DOHH2 (cell line): ENCODE results near the gene TNFSF15.

Experiments used
- H3F3A ChIP-seq: fragments of 200-600 bp; sonication (generic), shearing (Covaris generic); 2 replicates; pipeline ENCODE4 v1.6.0; 2016; ENCODE audit warnings: antibody characterized with exemption, mild to moderate bottlenecking; ENCODE audit not compliant: control insufficient read depth, insufficient read depth
- H3K27ac ChIP-seq: fragments of 200-600 bp; sonication (generic); 2 replicates; pipeline ENCODE4 v1.5.1; 2014; ENCODE audit warnings: low read depth, mild to moderate bottlenecking, low read length, moderate library complexity
- H3K27me3 ChIP-seq: fragments of 200-600 bp; sonication (generic); 2 replicates; pipeline ENCODE4 v1.6.1; 2014; ENCODE audit warnings: mild to moderate bottlenecking, low read length, mixed read lengths; ENCODE audit not compliant: control insufficient read depth
- H3K36me3 ChIP-seq: fragments of 200-600 bp; sonication (generic); 2 replicates; pipeline ENCODE4 v1.6.1; 2014; ENCODE audit warnings: mild to moderate bottlenecking, low read length, moderate library complexity, mixed read lengths; ENCODE audit not compliant: control insufficient read depth
- H3K4me1 ChIP-seq: fragments of 200-600 bp; sonication (generic); 2 replicates; pipeline ENCODE4 v1.6.1; 2014; ENCODE audit warnings: mild to moderate bottlenecking, low read length, mixed read lengths; ENCODE audit not compliant: control insufficient read depth
- H3K4me2 ChIP-seq: fragments of 200-600 bp; sonication (generic); 2 replicates; pipeline ENCODE4 v1.6.0; 2014; ENCODE audit warnings: mild to moderate bottlenecking, low read length, moderate library complexity
- H3K4me3 ChIP-seq: fragments of 200-600 bp; sonication (generic); 2 replicates; pipeline ENCODE4 v1.5.1; 2014; ENCODE audit warnings: mild to moderate bottlenecking, low read length, mixed read lengths
- H3K79me2 ChIP-seq: fragments of 200-600 bp; sonication (generic); 2 replicates; pipeline ENCODE4 v1.6.1; 2014; ENCODE audit warnings: mild to moderate bottlenecking, low read length, mixed read lengths; ENCODE audit not compliant: control insufficient read depth
- H3K9me2 ChIP-seq: fragments of 200-600 bp; sonication (generic); replicated peaks from 2 replicates; pipeline ENCODE4 v1.6.1; 2014; ENCODE audit warnings: mild to moderate bottlenecking, low read length, mixed read lengths; ENCODE audit not compliant: control insufficient read depth
- H3K9me3 ChIP-seq: fragments of 200-600 bp; sonication (generic); 2 replicates; pipeline ENCODE4 v1.6.1; 2014; ENCODE audit warnings: antibody characterized with exemption, low read length, mixed read lengths; ENCODE audit not compliant: control insufficient read depth, insufficient read depth
- H4K20me1 ChIP-seq: fragments of 200-600 bp; sonication (generic); 2 replicates; pipeline ENCODE4 v1.6.0; 2014; ENCODE audit warnings: low read depth, mild to moderate bottlenecking, antibody characterized with exemption, low read length, moderate library complexity; ENCODE audit not compliant: control insufficient read depth, insufficient read depth
- CTCF ChIP-seq: fragments of 200-600 bp; sonication (generic); IDR thresholded peaks from one replicate; pipeline ENCODE4 v1.5.1; 2014; ENCODE audit warnings: antibody characterized with exemption, mild to moderate bottlenecking, low read depth, low read length; ENCODE audit not compliant: poor library complexity, severe bottlenecking
- EZH2phosphoT487 ChIP-seq: fragments of 200-600 bp; sonication (generic); IDR thresholded peaks from 2 replicates; pipeline ENCODE4 v1.6.1; 2017; ENCODE audit warnings: borderline replicate concordance, mild to moderate bottlenecking, antibody characterized with exemption, low read length, moderate library complexity, mixed read lengths

TNFSF15 gene

GRCh38 chr9:114803479-114804265, 2.2 kb downstream of the TNFSF15 start:
- H3K27ac ChIP-seq: no peak overlapping the region
- no peak overlapping the region for H3K4me2 ChIP-seq
- H3K4me1 ChIP-seq: peaks cover 34% of the 10 kb centered on the region
- H3K9me3 ChIP-seq: no peaks in the 10 kb centered on the region
- H3K27me3 ChIP-seq: no peaks in the 10 kb centered on the region
- H3K9me2 ChIP-seq: no peaks in the 10 kb centered on the region
- TF ChIP-seq EZH2phosphoT487 (no peak), CTCF (no peak)
- no peak overlapping the region for H3K4me3 ChIP-seq
- H3F3A ChIP-seq: peaks cover 6% of the 10 kb centered on the region; the same call in 1 of the 2 replicates
- H4K20me1 ChIP-seq: no peaks in the 10 kb centered on the region
- H3K79me2 ChIP-seq: no peaks in the 10 kb centered on the region
- no peaks in the 10 kb centered on the region for H3K36me3 ChIP-seq

GRCh38 chr9:114799925-114800324, 5.9 kb downstream of the TNFSF15 start:
- Histone ChIP-seq H3K4me3 (no peak overlapping the region), H3K9me3 (no peaks in the 10 kb centered on the region), H3K27ac (no peak overlapping the region), H3K9me2 (no peaks in the 10 kb centered on the region), H4K20me1 (no peaks in the 10 kb centered on the region), H3K36me3 (no peaks in the 10 kb centered on the region), H3K4me1 (no peaks in the 10 kb centered on the region), H3K4me2 (no peak overlapping the region), H3K27me3 (peaks cover 8% of the 10 kb centered on the region), H3K79me2 (no peaks in the 10 kb centered on the region), H3F3A (no peaks in the 10 kb centered on the region)
- no peak for TF ChIP-seq CTCF
- no peak for TF ChIP-seq EZH2phosphoT487

- Histone ChIP-seq H3K27ac (no peak overlapping the region), H3K4me2 (no peak overlapping the region), H3K79me2 (no peaks in the 10 kb centered on the region), H3K36me3 (no peaks in the 10 kb centered on the region), H3F3A (no peaks in the 10 kb centered on the region), H3K9me3 (no peaks in the 10 kb centered on the region), H4K20me1 (no peaks in the 10 kb centered on the region), H3K4me1 (no peaks in the 10 kb centered on the region), H3K9me2 (no peaks in the 10 kb centered on the region), H3K27me3 (peaks cover 8% of the 10 kb centered on the region), H3K4me3 (no peak overlapping the region)
- TF ChIP-seq CTCF: no peak
- no peak for TF ChIP-seq EZH2phosphoT487
Measured at GRCh38 chr9:114799441-114799840, 6.4 kb downstream of the TNFSF15 start.
